HG02610 (cell line): Measurements from ENCODE around the gene TIMM17B.

Experiments
- ATAC-seq: cut with Tn5 transposase; IDR thresholded peaks from one replicate; pipeline ENCODE4 v1.9.1; 2021; ENCODE audit warnings: mild to moderate bottlenecking, moderate library complexity; ENCODE audit not compliant: unreplicated experiment

Gene TIMM17B

GRCh38 chrX:48919360-48919841 is 21.8 kb upstream of the TIMM17B start:
- peak; percentile 20 for ATAC-seq

- ATAC-seq: peak; percentile 87
Measured at GRCh38 chrX:48918643-48919340, 21.2 kb upstream of the TIMM17B start, which contains the start of gene PIM2. Gene PIM2 (minus strand): TSS chrX:48919024. CDS start chrX:48918834, 190 bp downstream.

- no peak for ATAC-seq
Measured at GRCh38 chrX:48918301-48918642, 20.7 kb upstream of the TIMM17B start.

GRCh38 chrX:48917139-48918001 is 19.8 kb upstream of the TIMM17B start:
- ATAC-seq: peak; percentile 37

- ATAC-seq: no peak
Measured at GRCh38 chrX:48914593-48915493, 17.3 kb upstream of the TIMM17B start.

GRCh38 chrX:48913605-48914366 is 16.2 kb upstream of the TIMM17B start:
- no peak for ATAC-seq

GRCh38 chrX:48911412-48912182 is 14.0 kb upstream of the TIMM17B start, which contains the start of gene SLC35A2:
Gene SLC35A2 (minus strand): TSS chrX:48911646. CDS start chrX:48911636, 10 bp downstream.
- ATAC-seq: peak; percentile 71

GRCh38 chrX:48910926-48911411 is 13.4 kb upstream of the TIMM17B start:
- ATAC-seq: peak; percentile 8

GRCh38 chrX:48909703-48910294 is 12.2 kb upstream of the TIMM17B start:
- ATAC-seq: no peak

GRCh38 chrX:48908600-48908999 is 11.0 kb upstream of the TIMM17B start:
- ATAC-seq: no peak

- ATAC-seq: no peak
Measured at GRCh38 chrX:48905090-48905790, 7.7 kb upstream of the TIMM17B start.

- ATAC-seq: no peak
Measured at GRCh38 chrX:48904626-48905025, 7.1 kb upstream of the TIMM17B start.

- no peak for ATAC-seq
Measured at GRCh38 chrX:48904180-48904579, 6.6 kb upstream of the TIMM17B start.

GRCh38 chrX:48903290-48903689 is 5.7 kb upstream of the TIMM17B start:
- no peak for ATAC-seq

- ATAC-seq: no peak
Measured at GRCh38 chrX:48902776-48903175, 5.2 kb upstream of the TIMM17B start.

GRCh38 chrX:48902135-48902534 is 4.6 kb upstream of the TIMM17B start:
- no peak for ATAC-seq

- ATAC-seq: no peak
Measured at GRCh38 chrX:48901069-48901468, 3.5 kb upstream of the TIMM17B start.

GRCh38 chrX:48899078-48899410 is 1.5 kb upstream of the TIMM17B start:
- no peak for ATAC-seq
